GM13977 (cell line): ENCODE data around the gene TMC2.

ENCODE experiments used
- DNase-seq: peaks from one replicate; pipeline ENCODE4 v3.0.0; 2012; ENCODE audit warnings: low spot score
- in situ Hi-C: fragments of 300-500 bp; cut with MboI; formaldehyde crosslinking; loops from one replicate; pipeline ENCODE4 v1.12.0; 2022; ENCODE audit warnings: low sequenced_read_pairs, low pct_unique_long_range_greater_than_20kb, mixed read lengths, inconsistent platforms; ENCODE audit not compliant: unreplicated experiment
- TF ChIP-seq, protein P1 (sequence below): IDR thresholded peaks from 2 replicates; pipeline ENCODE4 v1.5.1; 2012; ENCODE audit warnings: mild to moderate bottlenecking, control low read depth; ENCODE audit not compliant: insufficient read depth; ENCODE audit errors: extremely low read depth, missing control alignments

The TMC2 gene

DNA sequence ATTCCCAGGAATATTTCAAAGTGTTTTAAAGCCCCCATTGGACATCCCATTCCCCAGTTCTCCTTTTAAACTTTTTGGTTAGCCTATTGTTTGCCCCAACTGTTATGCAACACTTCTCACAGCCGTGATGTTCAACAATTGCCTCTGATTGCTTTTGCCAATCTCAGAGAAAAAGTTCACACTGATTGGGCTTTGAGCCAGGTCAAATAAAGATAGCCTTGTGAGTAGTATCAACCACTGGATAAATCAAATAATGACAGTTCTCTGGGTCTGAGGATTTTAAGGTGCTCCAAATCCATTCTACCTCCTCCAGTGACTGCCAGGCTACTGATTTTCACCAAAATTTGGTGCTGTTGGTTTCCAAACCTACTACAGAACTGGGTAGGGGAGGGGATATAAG is 97.0 kb downstream of the TMC2 start:
- in situ Hi-C loops, result no loop called here
- DNase-seq, result no peak
- TF ChIP-seq, protein P1, sequence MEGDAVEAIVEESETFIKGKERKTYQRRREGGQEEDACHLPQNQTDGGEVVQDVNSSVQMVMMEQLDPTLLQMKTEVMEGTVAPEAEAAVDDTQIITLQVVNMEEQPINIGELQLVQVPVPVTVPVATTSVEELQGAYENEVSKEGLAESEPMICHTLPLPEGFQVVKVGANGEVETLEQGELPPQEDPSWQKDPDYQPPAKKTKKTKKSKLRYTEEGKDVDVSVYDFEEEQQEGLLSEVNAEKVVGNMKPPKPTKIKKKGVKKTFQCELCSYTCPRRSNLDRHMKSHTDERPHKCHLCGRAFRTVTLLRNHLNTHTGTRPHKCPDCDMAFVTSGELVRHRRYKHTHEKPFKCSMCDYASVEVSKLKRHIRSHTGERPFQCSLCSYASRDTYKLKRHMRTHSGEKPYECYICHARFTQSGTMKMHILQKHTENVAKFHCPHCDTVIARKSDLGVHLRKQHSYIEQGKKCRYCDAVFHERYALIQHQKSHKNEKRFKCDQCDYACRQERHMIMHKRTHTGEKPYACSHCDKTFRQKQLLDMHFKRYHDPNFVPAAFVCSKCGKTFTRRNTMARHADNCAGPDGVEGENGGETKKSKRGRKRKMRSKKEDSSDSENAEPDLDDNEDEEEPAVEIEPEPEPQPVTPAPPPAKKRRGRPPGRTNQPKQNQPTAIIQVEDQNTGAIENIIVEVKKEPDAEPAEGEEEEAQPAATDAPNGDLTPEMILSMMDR, result no peak

DNA sequence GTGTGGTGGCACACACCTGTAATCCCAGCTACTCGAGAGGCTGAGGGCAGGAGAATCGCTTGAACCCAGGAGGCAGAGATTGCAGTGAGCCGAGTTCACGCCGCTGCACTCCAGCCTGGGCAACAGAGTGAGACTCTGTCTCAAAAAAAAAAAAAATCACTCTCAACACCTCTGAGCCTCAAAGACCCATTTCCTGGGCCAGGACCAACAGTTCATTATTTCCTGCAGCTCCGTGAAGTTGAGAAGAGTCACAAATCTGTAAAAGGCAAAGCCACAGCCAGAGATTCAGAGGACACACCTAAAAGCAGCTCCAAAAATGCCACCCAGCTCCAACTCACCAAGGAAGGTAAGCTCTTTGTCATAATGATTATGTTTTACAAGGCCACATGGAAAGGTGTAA is 100.9 kb downstream of the TMC2 start:
- TF ChIP-seq, protein P1, result no peak
- DNase-seq, result no peak
- in situ Hi-C loops, result no loop called here

DNA sequence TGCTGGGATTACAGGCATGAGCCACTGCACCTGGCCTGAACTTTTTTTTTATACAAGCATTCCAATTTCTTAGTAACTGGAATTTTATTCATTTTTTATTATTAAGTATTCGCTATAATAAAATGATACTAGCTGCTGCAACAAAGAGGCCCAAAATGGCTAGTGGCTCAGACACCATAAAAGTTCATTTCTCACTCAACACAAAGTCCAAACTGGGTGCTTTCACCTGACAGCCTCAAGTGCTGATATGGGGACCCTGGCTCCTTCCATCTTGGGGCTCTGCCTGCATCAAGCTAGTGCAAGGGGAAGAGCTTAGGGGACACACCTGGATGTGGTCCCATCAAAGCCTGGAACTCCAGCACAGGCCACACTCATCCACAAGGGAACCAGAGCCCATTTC is 103.9 kb downstream of the TMC2 start:
- in situ Hi-C loops, result no loop called here
- no peak for DNase-seq
- TF ChIP-seq, protein P1, result no peak

DNA sequence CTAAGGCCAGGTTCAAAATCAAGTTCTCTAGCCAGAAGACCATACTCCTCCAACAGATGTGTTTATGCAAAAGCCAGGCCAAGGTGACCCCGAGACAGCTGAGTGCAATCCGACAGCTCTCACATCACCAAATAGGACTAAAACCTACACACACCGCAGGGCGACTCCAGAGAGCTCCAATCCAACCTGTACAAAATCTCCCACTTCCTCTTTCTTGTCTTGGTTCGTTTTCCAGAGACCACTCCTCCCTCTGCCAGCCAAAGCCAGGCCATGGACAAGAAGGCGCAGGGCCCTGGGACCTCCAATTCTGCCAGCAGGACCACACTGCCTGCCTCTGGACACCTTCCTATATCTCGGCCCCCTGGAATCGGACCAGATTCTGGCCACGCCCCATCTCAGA is 104.5 kb downstream of the TMC2 start:
- TF ChIP-seq, protein P1, result no peak
- in situ Hi-C loops, result no loop called here
- DNase-seq, result no peak

DNA sequence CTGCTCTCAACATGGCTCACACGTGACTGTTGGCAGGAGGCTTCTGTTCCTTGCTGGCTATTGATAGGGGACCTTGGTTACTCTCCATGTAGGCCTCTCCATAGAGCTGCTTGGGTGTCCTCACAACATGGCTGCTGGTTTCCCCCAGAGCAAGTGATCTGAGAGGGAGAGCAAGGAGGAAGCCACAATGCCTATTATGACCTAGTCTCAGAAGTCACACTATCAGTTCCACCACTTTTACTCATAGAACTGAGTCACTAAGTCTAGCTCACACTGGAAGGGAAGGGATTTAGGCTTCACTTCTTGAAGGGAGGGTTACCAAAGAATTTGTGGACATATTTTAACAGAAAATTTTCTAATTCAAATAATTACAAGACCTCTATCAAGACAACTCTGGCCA is 107.3 kb downstream of the TMC2 start:
- DNase-seq, result no peak
- TF ChIP-seq, protein P1, result no peak
- in situ Hi-C loops, result no loop called here

DNA sequence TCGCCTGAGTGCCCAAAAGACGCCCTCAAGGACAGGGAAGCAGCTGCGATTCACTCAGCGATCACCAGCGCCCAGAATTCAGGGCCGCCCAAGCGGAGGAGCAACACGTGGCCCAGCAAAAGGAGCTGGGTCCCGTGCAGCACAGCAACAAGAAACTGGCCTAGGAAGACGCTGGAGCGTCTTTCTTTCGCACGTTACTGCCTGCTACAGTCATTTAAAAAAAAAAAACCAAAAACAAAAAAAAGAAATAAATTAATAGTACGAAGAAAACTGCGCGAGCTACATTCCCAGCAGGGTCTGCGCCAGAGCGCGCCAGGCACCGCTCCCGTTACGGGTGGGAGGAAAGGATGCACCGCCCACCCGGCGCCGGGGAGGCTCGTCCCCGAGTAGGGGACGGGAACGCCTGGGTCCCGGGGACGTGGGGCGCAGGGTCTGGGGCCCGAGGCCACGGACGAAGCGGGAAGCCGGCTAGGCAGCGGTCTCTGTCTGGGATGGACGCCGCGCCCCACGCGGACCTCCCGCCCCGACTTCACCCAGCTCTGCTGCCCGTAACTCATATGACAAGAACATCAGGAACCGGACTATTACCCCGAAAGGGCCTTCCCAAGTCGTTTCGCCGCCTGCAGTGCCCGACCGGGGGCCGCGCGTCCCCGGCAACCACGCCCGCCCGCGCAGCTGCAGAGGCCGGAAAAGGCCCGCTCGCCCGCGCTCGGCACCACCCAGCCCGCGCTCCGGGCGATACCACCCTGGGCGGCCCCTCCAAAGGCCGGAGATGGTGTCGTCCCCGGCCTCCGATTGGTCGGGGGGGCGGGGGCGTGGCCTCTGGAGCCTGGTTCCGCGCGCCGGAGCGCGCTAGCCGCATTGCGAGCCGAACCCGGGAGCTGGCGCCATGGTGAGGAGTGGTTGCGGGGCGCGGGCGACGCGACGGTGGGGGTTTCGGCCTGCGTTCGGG is 115.7 kb downstream of the TMC2 start, which contains the start of gene NOP56:
Gene NOP56 (plus strand): TSS at position 861 of the 952 bp plus-strand sequence. CDS start 29 bp downstream, at position 890.
- in situ Hi-C loops, result no loop called here
- peak; percentile 95 for DNase-seq
- TF ChIP-seq, protein P1, result no peak
